ENCODE data around the gene GRK1. TPM values are rescaled to one million over a fixed set of nuclear protein-coding genes. Genes with fewer than 3 reads are reported as not detected.

The GRK1 gene
- not detected in 2 replicates for total RNA-seq

GRCh38 chr13:113666951-113667701 lies at the start of gene GRK1:
Gene GRK1, plus strand, starts transcription at chr13:113667219. Its CDS starts 168 bp downstream, at chr13:113667387.

DNA sequence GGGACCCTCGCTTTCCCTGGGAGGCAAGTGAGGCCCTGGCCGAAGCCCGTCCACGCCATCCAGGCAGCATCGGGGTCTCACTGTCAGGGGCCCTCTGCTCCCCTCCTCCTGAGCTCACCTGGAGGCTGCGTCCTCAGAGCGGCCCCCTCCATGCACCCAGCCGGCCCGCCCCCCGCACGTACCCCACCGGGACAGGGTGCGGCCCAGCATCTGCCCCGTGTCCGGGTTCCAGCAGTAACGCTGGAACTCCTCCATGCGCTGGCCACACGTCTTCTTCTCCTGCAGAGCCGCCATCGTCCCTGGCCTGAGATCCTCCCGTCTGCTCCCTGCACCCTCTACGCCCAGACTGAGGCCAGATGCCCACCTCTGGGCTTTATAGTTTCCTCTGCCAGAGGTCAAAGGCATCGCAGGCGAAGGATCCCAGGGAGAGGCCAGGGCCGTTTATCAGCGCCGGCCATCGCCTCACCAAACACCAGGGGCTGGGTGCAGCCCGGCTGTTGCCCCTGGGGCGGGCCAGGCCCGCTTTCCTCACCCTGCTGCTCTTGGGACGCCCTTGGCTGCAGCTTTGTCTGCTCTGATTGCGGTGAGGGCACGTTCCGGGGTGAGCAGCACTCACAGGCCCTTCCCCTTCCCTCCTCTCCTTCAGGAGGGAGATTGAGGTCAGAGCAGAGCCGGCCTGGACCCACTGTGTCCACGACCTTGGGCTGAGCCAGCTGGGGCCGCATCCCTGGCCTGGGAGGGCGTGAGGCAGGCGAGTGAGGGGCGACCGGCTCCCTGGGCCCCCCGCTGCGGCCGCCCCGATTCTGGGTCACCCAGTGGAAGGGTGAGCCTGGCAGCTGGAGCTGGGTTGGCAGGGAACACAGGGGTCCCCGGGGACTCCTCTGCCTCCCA lies 8.9 kb upstream of the GRK1 start, which contains the start of gene ATP4B:
ATP4B (minus strand) TSS at position 348 of the 891 bp plus-strand sequence; CDS start at position 294, 54 bp downstream.

GRCh38 chr13:113758651-113759524 lies 91.9 kb downstream of the GRK1 start, which contains the start of gene TMEM255B:
Gene TMEM255B, plus strand, starts transcription at chr13:113759226. Its CDS starts 44 bp downstream, at chr13:113759270.

Other genes with a start within 250 kb of the GRK1 start
- 1.1 and 2.3 TPM in 2 replicates for gene ADPRHL1, start 213.7 kb upstream of the GRK1 start, total RNA-seq
- 9.8 and 12.8 TPM in 2 replicates for gene DCUN1D2, start 176.5 kb upstream of the GRK1 start, total RNA-seq
- gene TFDP1, start 82.5 kb upstream of the GRK1 start, total RNA-seq, result 61.7 and 64.9 TPM in 2 replicates
- not detected in 2 replicates for gene ATP4B, start 9.0 kb upstream of the GRK1 start, total RNA-seq
- 0.49 and 0.73 TPM in 2 replicates for gene TMEM255B, start 92.0 kb downstream of the GRK1 start, total RNA-seq
- 314 and 418 TPM in 2 replicates for gene GAS6, start 196.9 kb downstream of the GRK1 start, total RNA-seq